Stimulated activated CD8-positive, alpha-beta memory T cell treated with anti-CD3 and anti-CD28 coated beads, Interleukin-7, amount 100 ng/mL, for 1 hour (primary cell): ENCODE measurements around the gene SSBP3.
A peak's percentile ranks its signal among the peaks of the same experiment; 100 is the strongest.
"Not testable (repeated sequence)": the region's sequence is repeated elsewhere in the genome, so short reads cannot be mapped to it uniquely, and the experiment has no call there.

Experiments
- DNase-seq, 2 donors: peaks; one replicate each; pipeline ENCODE4 v3.0.0-alpha.2; 2020; ENCODE audit warnings: low read depth in 2 of 2

The SSBP3 gene

GRCh38 chr1:54406339-54407153, at the start of gene SSBP3:
TSS of gene SSBP3 (minus strand) at chr1:54406394.
- peak; percentile 69 to 80 for DNase-seq

- no peak for DNase-seq
Observed at GRCh38 chr1:54453509-54453908, 47.3 kb upstream of the SSBP3 start.

GRCh38 chr1:54453022-54453421, 46.8 kb upstream of the SSBP3 start:
- no peak for DNase-seq

- not testable (repeated sequence) for DNase-seq
Observed at GRCh38 chr1:54449431-54449830, 43.2 kb upstream of the SSBP3 start.

DNA sequence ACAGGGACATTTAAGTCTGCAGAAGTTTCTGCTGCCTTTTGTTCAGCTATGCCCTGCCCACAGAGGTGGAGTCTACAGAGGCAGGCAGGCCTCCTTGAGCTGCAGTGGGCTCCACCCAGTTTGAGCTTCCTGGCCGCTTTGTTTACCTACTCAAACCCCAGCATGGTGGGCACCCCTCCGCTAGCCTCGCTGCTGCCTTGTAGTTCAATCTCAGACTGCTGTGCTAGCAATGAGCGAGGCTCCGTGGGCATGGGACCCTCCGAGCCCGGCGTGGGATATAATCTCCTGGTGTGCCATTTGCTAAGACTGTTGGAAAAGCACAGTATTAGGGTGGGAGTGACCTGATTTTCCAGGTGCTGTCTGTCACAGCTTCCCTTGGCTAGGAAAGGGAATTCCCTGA, 42.6 kb upstream of the SSBP3 start:
- DNase-seq, result not testable (repeated sequence)

DNA sequence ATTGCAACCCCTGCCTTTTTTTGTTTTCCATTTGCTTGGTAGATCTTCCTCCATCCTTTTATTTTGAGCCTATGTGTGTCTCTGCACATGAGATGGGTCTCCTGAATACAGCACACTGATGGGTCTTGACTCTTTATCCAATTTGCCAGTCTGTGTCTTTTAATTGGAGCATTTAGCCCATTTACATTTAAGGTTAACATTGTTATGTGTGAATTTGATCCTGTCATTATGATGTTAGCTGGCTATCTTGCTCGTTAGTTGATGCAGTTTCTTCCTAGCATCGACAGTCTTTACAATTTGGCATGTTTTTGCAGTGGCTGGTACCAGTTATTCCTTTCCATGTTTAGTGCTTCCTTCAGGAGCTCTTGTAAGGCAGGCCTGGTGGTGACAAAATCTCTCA, 40.9 kb upstream of the SSBP3 start:
- DNase-seq, result not testable (repeated sequence)

DNA sequence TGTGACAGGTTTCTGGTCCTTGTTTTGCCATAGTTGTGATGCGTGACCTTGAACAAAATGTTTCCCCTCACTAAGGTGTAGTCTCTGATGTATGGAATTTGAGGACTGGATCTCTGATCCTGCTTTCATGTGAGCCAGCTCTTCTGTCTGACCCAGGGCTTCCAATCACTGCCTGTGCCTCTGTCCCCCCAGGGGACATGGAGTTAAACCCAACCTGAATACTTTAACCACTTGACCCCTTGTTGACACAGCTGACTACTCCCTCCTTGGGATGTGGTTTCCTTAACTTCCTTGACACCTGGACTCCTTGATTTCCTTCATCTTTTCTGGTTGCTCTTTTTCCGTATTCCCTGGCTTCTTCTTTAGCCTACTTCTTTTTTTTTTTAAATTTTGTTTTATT, 36.0 kb upstream of the SSBP3 start:
- DNase-seq, result no peak

- no peak for DNase-seq
Observed at GRCh38 chr1:54439550-54440223, 33.5 kb upstream of the SSBP3 start.

GRCh38 chr1:54437783-54438182, 31.6 kb upstream of the SSBP3 start:
- no peak for DNase-seq

- no peak for DNase-seq
Observed at GRCh38 chr1:54436826-54437225, 30.6 kb upstream of the SSBP3 start.

GRCh38 chr1:54429838-54430237, 23.6 kb upstream of the SSBP3 start:
- no peak for DNase-seq

DNA sequence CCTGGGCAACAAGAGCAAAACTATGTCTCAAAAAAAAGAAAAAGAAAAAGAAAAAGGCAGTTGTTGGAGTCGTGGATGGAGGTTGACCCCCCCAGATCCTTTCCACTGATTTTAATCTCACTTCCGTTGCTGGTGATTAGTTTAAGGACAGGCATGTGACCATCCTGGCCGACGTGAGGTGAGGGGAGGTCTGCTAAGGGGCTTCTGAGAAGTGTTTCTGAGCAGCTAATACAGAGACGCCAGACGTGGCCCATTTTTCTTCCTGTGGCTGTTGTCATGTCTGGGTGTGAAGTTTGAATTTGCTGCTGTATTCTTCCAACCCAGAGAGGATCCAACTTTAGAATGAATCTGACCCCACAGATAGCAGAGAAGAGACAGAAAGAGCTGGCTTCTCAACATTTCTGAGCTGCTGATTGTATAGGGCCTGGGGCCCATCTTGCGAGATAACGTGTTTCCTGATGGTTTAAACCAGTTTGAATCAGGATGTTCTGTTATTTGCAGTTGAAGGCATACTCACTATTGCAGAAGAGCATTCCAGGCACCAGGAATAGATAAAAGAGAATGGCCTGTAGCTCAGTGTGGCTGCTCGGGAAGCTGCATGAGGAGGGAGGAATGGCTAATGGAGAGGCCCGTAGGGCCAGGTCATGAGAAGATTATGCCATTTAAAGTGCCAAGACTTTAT, 22.8 kb upstream of the SSBP3 start:
- no peak for DNase-seq

GRCh38 chr1:54425152-54425584, 19.0 kb upstream of the SSBP3 start:
- DNase-seq, result no peak

DNA sequence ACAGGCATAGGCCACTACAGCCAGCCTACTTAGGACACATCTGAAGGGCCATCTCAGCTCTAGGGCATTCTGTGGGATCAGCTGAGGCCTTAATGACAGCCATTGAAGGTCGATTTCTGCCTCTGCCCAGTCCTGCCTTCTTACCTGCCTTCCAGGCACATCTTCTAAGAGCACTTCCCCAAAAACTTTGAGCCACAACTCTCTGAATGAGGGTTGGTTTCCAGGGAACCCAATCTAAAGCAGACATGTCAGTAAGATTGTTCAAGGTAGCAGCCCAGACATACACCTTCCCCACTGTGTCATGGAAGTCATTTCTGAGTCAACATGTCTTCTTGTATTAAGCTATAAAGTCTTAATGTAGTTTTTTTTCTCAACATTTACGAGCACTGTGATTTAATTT, 18.2 kb upstream of the SSBP3 start:
- no peak for DNase-seq

DNA sequence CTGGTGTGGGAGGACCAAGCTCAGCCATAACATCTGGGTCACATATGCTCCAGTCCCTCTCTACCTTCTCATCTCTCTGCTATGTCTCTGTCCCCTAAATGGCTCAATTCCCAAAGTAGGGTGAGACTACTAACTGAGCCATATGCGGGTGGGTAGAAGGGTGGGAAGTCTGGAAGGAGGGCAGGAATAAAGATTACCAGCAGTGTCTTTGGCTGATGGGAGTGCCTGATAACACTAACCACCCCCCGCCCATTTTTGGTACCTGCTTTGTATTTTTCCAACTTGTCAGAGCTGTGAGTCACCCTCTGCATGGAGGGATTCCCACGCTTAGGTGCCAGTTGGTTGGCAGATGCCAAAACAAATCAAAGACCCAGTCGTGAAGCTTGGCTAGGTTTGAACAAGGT, 14.9 kb upstream of the SSBP3 start:
- no peak for DNase-seq

DNA sequence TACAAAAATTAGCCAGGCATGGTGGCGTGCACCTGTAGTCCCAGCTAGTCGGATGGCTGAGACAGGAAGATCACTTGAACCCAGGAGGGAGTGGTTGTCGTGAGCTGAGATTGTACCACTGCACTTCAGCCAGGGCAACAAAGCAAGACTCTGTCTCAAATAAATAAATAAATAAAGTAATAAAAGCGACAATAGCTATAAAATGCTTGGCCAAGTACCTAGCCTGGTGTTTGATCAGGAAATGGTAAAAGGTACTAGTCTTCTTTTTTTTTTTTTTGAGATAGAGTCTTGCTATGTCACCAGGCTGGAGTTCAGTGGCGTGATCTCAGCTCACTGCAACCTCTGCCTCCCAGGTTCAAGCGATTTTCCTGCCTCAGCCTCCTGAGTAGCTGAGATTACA, 12.4 kb upstream of the SSBP3 start:
- not testable (repeated sequence) for DNase-seq

- no peak for DNase-seq
Observed at GRCh38 chr1:54417123-54417522, 10.9 kb upstream of the SSBP3 start.

- DNase-seq, result no peak
Observed at GRCh38 chr1:54416435-54416834, 10.2 kb upstream of the SSBP3 start.

GRCh38 chr1:54415991-54416390, 9.8 kb upstream of the SSBP3 start:
- DNase-seq, result no peak

- no peak for DNase-seq
Observed at GRCh38 chr1:54415533-54415932, 9.3 kb upstream of the SSBP3 start.

- no peak for DNase-seq
Observed at GRCh38 chr1:54413732-54414131, 7.5 kb upstream of the SSBP3 start.

GRCh38 chr1:54413295-54413694, 7.1 kb upstream of the SSBP3 start:
- DNase-seq, result no peak

- no peak for DNase-seq
Observed at GRCh38 chr1:54410359-54410758, 4.2 kb upstream of the SSBP3 start.
